ENCODE results near the gene TYSND1.
A peak's percentile ranks its signal among the peaks of the same experiment; 100 is the strongest.
"Not testable (repeated sequence)": the region's sequence is repeated elsewhere in the genome, so short reads cannot be mapped to it uniquely, and the experiment has no call there.

The TYSND1 gene, protein sequence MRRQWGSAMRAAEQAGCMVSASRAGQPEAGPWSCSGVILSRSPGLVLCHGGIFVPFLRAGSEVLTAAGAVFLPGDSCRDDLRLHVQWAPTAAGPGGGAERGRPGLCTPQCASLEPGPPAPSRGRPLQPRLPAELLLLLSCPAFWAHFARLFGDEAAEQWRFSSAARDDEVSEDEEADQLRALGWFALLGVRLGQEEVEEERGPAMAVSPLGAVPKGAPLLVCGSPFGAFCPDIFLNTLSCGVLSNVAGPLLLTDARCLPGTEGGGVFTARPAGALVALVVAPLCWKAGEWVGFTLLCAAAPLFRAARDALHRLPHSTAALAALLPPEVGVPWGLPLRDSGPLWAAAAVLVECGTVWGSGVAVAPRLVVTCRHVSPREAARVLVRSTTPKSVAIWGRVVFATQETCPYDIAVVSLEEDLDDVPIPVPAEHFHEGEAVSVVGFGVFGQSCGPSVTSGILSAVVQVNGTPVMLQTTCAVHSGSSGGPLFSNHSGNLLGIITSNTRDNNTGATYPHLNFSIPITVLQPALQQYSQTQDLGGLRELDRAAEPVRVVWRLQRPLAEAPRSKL

DNA sequence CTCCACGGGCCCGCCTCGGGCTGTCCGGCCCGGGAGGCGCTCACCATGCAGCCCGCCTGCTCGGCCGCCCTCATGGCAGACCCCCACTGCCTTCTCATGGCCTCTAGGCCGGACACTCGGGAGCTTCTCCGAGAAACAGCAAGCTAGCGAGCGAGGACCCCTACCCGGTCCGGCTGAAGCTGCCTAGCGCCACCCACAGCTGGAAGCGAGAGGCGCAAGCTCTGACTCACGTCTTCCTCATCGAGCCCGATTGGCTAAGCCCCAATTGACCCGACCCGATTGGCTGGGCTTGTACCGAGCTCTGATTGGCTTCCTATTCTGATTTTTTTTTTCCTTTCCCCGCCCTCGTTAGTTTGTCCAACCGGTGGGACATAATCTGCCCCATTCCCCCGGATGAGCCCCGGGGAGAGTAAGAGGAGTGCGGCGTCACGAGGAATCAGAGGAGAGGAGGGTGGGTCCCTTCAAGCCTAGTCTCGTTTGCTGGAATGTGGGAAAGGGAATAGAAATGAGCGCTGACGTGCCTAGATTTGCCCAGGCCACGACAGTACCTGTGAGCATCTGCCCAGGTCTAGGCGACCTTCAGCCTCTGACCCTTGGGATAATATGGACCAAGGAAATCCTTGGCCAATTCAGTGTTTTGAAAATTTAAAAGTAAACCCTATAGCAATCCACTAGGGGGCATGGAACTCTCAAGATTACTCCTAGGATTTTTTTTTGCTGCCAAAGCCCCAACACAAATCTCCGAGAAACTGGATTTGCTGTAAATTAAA is at the start of gene TYSND1:
TYSND1 (minus strand) TSS at position 212 of the 770 bp plus-strand sequence; CDS start at position 98, 114 bp downstream.
- DNase-seq: peak; percentile 97

DNA sequence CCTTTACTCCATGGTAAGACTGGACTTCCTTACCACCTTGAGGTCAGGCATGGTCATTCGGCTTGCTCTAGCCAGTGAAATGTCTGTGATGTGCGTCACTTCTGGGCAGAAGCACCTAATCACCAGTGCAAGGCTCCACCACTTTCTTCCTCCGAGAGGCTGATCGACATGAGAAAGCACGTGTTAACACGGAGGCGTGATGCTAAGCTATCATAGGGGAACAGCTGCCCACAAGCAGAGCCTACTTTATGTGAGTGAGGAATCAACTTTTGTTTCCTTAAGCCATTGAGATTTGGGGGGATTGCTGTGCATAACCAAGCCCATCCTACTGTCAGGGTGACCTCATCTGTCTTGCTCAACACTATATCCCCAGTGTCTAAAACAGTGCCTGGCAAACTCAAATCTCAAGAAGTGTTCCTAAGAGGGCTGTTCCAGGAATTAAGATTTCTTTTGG is 46.9 kb upstream of the TYSND1 start:
- DNase-seq: no peak

DNA sequence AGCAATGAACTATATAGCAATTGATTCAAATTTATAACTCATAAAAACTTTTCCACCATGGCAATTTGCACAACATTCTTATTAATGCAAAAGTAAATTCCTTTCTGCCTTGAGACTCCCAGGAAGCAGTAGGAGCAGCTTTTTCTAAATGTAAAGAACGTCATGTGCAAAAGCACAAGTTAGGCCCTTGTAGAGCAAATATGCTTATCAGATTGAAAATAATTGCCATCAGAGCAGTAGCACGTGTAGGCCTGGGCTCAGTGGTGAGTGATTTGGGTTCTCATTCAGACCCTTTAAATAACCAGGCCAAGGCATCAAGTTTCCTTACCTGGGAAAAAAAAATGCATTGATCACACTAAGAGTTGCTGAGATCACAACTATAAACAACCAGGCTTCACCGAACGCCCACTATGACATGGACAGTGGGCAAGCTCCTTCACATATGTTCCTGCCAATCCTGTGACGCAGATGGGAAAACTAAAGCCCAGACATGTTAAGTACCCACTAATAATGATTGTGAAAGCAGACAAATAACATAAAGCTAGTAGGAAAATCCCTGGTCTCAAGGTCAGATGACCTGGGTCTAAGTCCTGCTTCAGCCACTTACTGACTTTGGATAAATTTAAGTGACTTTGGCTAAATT is 45.9 kb upstream of the TYSND1 start:
- DNase-seq: no peak

DNA sequence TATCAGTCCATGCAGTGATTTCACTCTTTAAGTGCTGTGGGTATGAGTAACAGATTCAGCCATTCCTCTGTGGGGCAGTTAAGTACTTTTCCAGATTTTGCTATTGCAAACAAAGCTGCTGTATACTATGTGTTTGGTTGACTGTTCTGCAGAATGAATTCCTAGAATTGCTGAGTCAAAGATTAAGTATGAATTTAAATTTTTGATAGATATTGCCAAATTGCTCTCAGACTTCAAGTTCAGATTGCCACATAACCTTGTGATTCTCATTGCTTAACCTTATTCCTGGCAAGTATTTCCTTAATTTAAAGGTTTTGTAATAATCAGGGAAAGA is 45.4 kb upstream of the TYSND1 start:
- no peak for DNase-seq

DNA sequence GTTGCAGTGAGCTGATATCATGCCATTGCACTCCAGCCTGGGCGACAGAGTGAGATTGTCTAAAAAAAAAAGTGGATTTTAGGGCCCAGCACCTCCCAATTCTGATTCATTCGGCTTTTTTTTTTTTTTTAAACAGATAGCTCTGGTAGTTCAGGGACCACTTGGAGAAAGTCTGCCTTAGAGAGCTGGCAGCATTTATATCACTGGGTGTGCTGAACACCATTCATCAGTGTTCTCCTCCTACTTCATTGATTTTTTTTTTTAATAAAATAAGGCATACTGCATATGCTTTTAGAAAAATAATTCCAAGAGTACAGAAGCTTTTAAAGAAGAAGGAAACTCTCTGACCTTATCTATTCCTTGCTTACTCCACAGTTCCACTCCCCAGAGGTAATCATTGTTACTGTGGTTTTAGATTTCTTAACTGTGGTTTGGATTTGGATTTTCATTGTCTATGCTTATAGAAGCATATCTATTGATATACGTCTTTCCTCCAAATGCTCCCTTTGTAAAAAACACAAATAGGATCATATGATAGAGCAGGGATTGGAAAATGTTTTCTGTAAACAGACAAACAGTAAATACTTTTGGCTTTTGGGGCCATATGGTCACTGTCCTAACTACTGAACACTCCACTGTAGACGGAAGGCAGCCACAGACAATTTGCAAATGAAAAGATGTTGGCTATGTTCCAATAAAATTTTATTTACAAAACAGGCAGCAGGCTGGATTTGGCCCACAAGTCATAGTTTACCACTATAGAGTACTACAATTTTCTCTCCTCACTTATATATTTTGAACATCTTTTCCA is 44.9 kb upstream of the TYSND1 start:
- DNase-seq: no peak

DNA sequence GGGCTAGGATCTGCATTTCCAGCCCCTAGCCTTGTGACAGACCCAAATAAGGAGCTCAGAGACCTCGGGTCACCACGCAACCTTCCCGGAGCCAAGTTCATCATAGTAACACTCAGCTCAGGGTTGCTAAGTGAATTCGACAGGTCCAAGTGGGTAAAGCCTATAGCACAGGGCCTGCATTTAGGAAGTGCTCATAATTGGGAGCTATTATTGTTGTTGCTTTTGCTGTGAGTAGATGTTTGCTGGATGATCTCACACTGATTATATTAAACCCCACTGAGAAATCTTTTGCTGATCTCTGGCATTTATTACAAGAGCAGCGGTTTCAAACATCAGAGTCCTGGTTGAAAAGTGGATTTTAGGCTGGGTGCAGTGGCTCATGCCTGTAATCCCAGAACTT is 44.1 kb upstream of the TYSND1 start:
- no peak for DNase-seq

DNA sequence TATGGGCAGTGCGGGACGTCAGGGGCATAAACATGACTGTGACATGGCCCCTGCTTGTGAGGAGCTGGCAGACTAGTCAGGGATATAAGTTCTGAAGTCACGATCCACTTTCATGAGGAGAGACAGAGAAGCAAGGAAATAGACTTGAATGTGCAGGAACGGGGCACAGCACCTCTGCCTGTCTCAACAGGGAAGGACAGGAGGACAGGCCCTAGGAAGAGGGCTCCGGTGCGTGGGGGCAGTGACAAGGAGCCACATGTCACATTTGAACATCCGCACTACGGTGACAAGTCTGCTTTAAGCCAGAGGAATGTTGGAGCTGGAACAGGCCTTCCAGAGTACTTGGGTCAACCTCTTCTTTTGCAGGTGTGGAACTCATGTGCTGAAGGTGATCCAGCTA is 43.6 kb upstream of the TYSND1 start:
- DNase-seq: no peak

DNA sequence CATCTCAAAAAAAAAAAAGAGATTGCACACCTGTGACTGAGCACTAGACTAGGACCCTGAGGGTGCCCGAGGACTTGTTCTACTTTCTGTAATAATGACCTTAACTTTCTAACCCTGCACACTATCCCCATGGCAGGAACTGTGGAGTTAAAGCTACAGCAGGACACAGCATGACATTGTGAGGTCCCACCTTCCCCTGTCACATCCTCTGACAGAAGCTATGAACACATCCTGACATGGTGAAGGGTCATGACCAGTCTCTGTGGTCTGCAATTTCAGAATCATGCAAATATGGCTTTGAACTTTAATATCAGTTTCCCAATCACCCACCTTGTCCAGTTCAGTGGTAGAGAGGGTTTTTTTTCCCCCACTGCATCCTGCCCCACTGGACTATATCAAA is 42.3 kb upstream of the TYSND1 start:
- DNase-seq: no peak

DNA sequence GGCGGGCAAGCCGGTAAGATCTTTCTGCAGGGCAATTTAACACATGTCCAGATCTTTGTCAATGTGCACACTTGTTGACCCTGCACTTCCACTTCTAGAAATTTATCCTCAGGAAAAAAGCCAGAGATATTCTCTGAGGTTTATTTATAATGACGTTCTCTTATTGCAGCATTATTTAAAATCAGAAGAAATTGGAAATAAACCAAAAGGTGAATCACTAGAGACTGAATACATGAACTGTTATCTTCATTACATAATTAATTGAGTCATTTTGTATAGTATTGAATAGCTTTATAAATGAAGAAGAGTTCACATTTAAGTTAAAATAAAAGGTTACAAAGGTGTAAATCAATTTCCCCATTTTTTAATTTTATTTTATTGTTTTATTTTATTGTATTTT is 40.1 kb upstream of the TYSND1 start:
- no peak for DNase-seq

DNA sequence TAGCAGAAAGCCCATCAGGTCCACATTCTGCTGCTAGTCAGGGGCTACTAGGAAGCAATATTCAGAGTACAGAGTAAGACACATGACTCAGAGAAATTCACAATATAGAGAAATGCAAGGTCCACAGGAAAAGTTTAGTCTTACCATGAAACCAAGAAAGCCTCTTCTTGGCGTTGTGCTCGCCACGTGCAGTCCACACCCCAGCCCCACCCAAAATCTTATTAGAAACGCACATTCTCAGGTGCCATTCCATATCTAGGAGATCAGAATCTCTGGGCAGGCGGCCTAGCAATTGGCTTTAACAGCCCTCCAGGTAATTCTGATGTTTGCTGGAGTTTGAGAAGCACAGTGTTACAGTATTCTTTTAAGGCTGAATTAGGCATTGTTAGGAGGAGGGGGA is 39.6 kb upstream of the TYSND1 start:
- no peak for DNase-seq

DNA sequence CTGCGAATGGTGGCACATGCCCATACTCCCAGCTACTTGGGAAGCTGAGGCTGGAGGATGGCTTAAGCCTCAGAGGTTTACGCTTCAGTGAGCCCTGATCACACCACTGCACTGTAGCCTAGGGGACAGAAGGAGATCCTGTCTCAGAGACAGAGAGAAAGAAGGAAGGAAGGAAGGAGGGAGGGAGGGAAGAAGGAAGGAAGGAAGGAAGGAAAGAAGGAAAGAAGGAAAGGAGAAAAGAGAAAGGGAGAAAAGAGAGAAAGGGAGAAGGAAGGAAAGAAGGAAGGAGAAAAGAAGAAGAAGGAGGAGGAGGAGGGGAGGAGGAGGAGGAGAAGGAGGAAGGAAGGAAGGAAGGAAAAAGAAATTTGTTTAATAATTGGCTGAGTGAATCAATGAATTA is 36.8 kb upstream of the TYSND1 start:
- DNase-seq: no peak

DNA sequence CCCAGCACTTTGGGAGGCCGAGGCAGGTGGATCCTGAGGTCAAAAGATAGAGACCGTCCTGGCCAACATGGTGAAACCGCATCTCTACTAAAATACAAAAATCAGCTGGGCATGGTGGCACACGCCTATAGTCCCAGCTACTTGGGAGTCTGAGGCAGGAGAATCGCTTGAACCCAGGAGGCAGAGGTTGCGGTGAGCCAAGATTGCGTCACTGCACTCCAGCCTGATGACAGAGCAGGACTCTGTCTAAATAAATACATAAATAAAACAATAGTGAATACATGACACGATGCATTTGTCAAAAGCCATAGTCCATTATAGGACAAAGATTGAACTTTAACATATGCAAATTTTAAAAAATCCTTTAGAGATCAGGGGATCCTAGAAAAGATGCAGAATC is 32.7 kb upstream of the TYSND1 start:
- not testable (repeated sequence) for DNase-seq

DNA sequence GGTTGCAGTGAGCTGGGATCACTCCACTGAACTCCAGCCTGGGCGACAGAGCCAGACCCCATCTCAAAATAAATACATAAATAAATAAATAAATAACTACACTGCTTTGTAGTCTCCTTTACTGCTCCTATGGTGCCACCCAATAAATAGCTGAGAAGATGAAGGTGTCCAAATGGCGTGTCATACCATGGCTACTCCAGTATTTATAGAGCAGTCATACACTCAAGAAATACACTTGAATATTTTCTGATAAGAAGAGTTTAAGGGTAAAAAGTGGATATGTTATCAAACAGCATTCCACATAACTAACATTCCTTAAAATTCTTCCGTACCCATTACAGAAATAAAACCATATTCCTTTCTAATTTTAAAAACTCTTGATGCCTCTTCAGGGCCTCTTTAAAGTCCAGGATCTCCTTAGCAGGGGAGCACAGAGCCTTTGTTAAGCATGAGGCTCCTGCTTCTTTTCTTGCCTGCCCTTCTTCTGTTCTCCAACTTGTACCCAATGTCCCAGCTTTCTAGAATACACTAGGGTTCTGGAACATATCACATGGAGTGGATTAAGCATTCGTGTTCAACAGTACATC is 31.7 kb upstream of the TYSND1 start:
- no peak for DNase-seq

DNA sequence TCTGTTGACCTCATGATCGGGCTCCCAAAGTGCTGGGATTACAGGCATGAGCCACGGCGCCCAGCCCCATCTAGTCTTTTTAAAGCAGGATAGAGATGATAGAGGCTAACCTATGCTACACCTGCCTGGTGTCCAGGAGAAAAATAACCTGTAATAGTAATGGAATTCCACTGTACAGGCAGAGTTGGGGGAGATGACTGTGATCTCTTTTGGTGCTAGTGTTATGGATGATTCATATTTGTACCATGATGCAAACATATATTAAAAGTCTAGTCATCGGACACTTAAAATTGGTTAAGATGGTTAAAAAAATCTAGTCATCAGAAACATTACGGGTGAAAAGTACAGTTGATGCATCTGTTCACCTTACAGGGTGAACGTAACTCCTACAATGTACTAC is 29.9 kb upstream of the TYSND1 start:
- no peak for DNase-seq

DNA sequence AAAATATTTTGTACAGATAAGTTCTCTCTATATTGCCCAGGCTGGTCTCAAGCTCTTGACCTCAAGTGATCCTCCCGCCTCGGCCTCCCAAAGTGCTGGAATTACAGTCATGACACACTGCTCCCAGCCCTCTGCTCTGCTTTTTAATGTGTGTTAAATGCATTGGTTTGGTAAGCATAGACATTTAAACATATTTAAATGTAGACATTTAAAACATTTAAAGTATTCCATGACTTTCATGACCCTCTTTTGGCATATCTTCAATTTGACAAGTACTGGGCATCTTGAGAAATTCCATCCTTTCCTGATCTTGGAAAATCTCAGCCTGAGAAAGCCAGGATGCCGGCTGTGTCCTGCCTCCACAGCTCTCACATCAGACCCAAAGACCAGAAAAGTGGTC is 29.0 kb upstream of the TYSND1 start:
- no peak for DNase-seq

DNA sequence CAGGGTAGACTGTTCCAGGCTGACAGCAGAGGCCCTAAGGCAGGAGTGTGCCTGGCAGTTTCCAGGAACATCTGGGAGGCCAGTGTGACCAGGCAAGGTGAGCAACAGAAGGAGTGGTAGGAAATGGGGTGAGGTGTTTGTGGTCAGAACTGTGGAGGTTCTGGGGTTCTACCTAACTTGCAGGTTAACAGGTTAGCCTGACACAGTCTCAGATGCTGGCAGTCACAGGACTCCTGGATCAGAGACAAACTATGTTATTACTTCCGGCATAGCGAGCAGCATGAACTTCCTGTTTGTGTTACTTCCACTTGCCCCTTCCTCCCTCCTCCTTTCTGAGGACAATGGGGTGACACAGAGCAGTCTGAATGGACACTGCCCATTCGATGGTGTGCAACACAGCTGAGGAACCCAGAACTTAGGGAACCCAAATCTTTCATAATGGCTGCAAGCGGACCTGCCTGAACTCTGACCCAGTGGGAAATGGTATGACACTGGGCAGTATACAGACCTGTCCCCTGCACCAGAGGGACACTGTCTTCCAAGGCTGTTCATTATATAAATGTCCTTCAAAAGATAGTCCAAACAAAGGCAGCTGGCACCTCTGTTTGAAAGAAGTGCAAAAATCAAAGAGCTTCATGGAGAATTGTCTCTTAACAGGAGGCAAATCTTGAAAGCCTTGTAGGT is 27.7 kb upstream of the TYSND1 start:
- DNase-seq: peak; percentile 49

DNA sequence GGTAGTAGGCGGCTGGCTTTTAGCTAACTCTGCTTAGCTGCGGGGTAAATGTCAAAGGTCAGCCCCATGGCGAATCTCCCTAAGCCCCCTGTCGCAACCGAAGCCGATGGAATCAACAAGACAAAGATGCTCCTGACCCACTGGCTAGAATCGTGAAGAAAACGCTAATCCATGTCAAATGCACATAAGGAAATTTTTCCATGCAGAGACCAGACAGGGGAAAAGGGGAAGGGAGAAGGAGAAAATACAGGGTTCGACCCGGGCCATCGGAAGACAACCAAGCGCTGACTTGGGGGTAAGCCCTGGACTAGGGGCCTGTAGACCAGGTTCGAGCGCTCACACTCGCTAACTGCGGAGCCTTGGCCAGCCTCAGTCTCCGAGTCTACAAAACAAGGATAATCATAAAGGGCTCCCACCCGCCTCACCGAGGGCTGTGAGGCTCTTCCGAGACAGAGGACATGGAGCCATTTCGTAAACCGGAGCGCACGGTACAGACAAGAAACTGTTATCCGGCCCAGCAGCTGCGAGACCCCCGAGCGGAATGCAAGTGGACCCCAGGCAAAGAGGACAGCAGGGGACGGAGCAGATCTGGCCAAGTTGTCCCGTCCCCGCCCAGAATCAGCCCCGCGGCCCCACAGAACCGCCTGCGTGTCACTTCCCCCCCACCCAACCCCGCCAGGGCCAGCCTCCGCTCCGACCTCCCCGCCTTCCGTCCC is 23.3 kb upstream of the TYSND1 start:
- peak; percentile 16 for DNase-seq

DNA sequence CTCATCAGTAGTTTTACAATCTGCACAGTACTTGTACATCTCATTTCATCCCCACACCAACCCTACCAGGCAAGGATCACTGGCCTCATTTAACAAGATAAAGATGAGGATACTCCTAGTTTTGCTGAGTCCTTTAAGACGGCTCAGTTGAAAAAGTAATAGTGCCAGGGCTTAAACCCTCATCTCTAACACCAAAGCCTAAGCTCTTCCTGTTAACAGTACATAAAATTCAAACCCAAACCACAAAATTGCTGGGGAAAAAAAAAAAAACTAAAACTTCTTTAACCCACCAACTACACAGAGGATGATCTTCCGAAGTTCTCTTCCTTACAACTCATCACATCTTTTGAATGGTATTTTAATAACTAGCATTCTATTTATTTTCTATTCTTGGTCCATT is 22.5 kb upstream of the TYSND1 start:
- DNase-seq: peak; percentile 16

DNA sequence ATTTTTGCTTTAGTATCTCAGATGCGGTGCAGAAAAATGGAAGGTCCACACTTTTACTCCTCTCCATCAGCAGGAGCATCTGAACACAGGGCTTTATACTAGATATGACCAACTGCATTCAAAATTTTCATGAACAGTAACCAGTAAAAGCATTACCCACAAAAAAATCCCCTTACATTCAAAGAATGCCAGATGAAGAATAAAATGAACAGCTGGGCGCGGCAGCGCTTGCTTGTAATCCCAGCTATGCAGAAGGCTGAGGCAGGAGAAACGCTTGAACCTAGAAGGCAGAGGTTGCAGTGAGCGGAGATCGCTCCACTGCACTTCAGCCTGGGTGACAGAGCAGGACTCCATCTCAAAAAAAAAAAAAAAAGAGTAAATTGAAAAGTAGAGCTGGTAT is 20.7 kb upstream of the TYSND1 start:
- no peak for DNase-seq

DNA sequence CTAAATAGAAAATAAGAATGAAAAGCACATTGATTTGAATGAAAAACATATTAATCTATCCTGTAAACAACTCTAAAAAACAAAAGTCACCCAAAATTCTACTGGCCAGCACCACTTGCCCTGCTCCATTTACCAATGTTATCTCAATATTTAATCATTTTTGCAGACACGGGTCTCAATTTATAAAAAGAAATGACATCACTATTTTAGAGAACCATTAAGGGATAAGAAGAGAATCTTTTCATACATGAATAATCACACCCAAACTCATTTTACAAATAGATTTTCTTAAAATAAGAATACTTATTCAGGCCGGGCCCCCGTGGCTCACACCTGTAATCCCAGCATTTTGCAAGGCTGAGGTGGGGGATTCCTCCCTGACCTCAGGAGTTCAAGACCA is 19.9 kb upstream of the TYSND1 start:
- DNase-seq: no peak

DNA sequence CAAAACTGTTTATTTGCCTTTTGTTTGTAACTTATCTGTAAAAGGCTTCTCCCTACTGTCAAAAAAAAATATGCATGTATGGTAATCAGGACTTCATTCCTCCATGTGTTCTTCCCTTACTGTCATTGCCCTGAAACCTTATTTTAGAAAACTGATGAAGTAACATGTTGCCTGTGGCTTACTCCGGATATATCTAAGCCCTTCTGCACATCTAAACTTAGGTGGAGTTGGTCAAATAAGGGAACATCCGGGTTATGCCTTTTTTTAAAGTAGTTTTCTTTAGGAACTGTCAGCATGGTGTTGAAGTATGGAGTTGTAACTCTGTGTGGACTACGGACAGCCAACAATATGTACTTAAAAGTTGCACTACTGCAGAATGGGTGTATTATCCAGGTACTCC is 17.7 kb upstream of the TYSND1 start:
- no peak for DNase-seq
